Mesendoderm (in vitro differentiated cells): ENCODE data around the gene CACFD1.
A peak's percentile ranks its signal among the peaks of the same experiment; 100 is the strongest.

Experiments used
- DNase-seq: peaks from one replicate; pipeline ENCODE4 v3.0.0; 2013
- H2AK5ac ChIP-seq: 2 replicates; pipeline ENCODE4 v1.6.1; 2013; ENCODE audit warnings: low read length, inconsistent platforms
- H2BK120ac ChIP-seq: 2 replicates; pipeline ENCODE4 v1.6.1; 2013; ENCODE audit warnings: low read depth, mild to moderate bottlenecking, low read length, moderate library complexity, mixed read lengths
- H2BK15ac ChIP-seq: replicated peaks from 2 replicates; pipeline ENCODE4 v1.6.1; 2013; ENCODE audit warnings: low read depth, mild to moderate bottlenecking, moderate library complexity
- H2BK5ac ChIP-seq: 2 replicates; pipeline ENCODE4 v1.6.1; 2013; ENCODE audit warnings: low read length, inconsistent platforms
- H3K18ac ChIP-seq: 2 replicates; pipeline ENCODE4 v1.6.1; 2013; ENCODE audit warnings: mild to moderate bottlenecking, low read length, mixed read lengths
- H3K23ac ChIP-seq: one replicate; pipeline ENCODE4 v1.6.1; 2013; ENCODE audit warnings: low read length
- H3K27ac ChIP-seq: 2 replicates; pipeline ENCODE4 v1.5.1; 2013; ENCODE audit warnings: low read depth, mild to moderate bottlenecking, inconsistent platforms, low read length, moderate library complexity
- H3K27me3 ChIP-seq: 2 replicates; pipeline ENCODE4 v1.6.1; 2013; ENCODE audit warnings: low read length, control low read depth, mild to moderate bottlenecking, inconsistent platforms; ENCODE audit not compliant: insufficient read depth, poor library complexity
- H3K36me3 ChIP-seq: 2 replicates; pipeline ENCODE4 v1.6.1; 2013; ENCODE audit warnings: low read length, inconsistent platforms; ENCODE audit not compliant: control insufficient read depth, insufficient read depth
- H3K4ac ChIP-seq: one replicate; pipeline ENCODE4 v1.6.1; 2013; ENCODE audit warnings: low read depth, mild to moderate bottlenecking, low read length, moderate library complexity
- H3K4me1 ChIP-seq: 2 replicates; pipeline ENCODE4 v1.6.1; 2013; ENCODE audit warnings: low read depth, low read length, inconsistent platforms; ENCODE audit not compliant: control insufficient read depth
- H3K4me2 ChIP-seq: 2 replicates; pipeline ENCODE4 v1.6.1; 2013; ENCODE audit warnings: low read length
- H3K4me3 ChIP-seq: 2 replicates; pipeline ENCODE4 v1.5.1; 2013; ENCODE audit warnings: mild to moderate bottlenecking, low read length
- H3K56ac ChIP-seq: one replicate; pipeline ENCODE4 v1.6.1; 2013; ENCODE audit warnings: low read length
- H3K79me1 ChIP-seq: 2 replicates; pipeline ENCODE4 v1.6.1; 2013; ENCODE audit warnings: low read length, inconsistent platforms
- H3K79me2 ChIP-seq: 2 replicates; pipeline ENCODE4 v1.6.1; 2013; ENCODE audit warnings: mild to moderate bottlenecking, low read length; ENCODE audit not compliant: control insufficient read depth, insufficient read depth
- H3K9ac ChIP-seq: 2 replicates; pipeline ENCODE4 v1.6.1; 2013; ENCODE audit warnings: low read length, inconsistent platforms
- H4K5ac ChIP-seq: one replicate; pipeline ENCODE4 v1.6.1; 2013; ENCODE audit warnings: low read length
- H4K8ac ChIP-seq: one replicate; pipeline ENCODE4 v1.6.1; 2013; ENCODE audit warnings: low read depth, mild to moderate bottlenecking, control low read depth, low read length, moderate library complexity
- whole genome bisulfite sequencing: extraction: QIAGEN DNeasy Blood & Tissue Kit; methylation state at CpG from one replicate; pipeline ENCODE4 v1.1.7; 2013; ENCODE audit warnings: low lambda C conversion rate, missing lambda C conversion rate; ENCODE audit not compliant: insufficient coverage; ENCODE audit errors: extremely low coverage; 5-methylcytosine and 5-hydroxymethylcytosine counted together

CACFD1 gene

GRCh38 chr9:133510926-133511505 lies 51.2 kb downstream of the CACFD1 start:
- H3K23ac ChIP-seq, result no peak overlapping the region
- no CpG with 5 or more reads among the region's 27 CpGs for WGBS
- no peak overlapping the region for H3K27ac ChIP-seq
- H2BK15ac ChIP-seq, result no peak overlapping the region
- no peaks in the 10 kb centered on the region for H3K27me3 ChIP-seq
- H4K8ac ChIP-seq, result no peak overlapping the region
- no peaks in the 10 kb centered on the region for H3K79me1 ChIP-seq
- H3K79me2 ChIP-seq, result no peaks in the 10 kb centered on the region
- no peak overlapping the region for H2AK5ac ChIP-seq
- no peak overlapping the region for H3K4ac ChIP-seq
- no peak for DNase-seq
- no peak overlapping the region for H3K9ac ChIP-seq
- H3K56ac ChIP-seq, result no peak overlapping the region
- H3K18ac ChIP-seq, result no peak overlapping the region
- H2BK120ac ChIP-seq, result no peak overlapping the region
- H2BK5ac ChIP-seq, result no peak overlapping the region
- H4K5ac ChIP-seq, result no peak overlapping the region
- H3K4me1 ChIP-seq, result peaks cover 7% of the 10 kb centered on the region
- H3K4me3 ChIP-seq, result no peak overlapping the region
- H3K4me2 ChIP-seq, result no peak overlapping the region
- no peaks in the 10 kb centered on the region for H3K36me3 ChIP-seq

- no peak overlapping the region for H2AK5ac ChIP-seq
- no peak overlapping the region for H2BK5ac ChIP-seq
- H3K4me3 ChIP-seq, result no peak overlapping the region
- H2BK120ac ChIP-seq, result no peak overlapping the region
- H3K27me3 ChIP-seq, result no peaks in the 10 kb centered on the region
- 100% methylated on average over 2 of the region's 10 CpGs for WGBS
- H3K4ac ChIP-seq, result no peak overlapping the region
- no peaks in the 10 kb centered on the region for H3K36me3 ChIP-seq
- no peak overlapping the region for H3K18ac ChIP-seq
- no peak overlapping the region for H3K27ac ChIP-seq
- no peak overlapping the region for H3K4me2 ChIP-seq
- no peak overlapping the region for H3K56ac ChIP-seq
- H4K5ac ChIP-seq, result no peak overlapping the region
- peaks cover 7% of the 10 kb centered on the region for H3K4me1 ChIP-seq
- no peaks in the 10 kb centered on the region for H3K79me2 ChIP-seq
- no peak overlapping the region for H3K9ac ChIP-seq
- DNase-seq, result no peak
- H3K79me1 ChIP-seq, result no peaks in the 10 kb centered on the region
- no peak overlapping the region for H3K23ac ChIP-seq
- H2BK15ac ChIP-seq, result no peak overlapping the region
- no peak overlapping the region for H4K8ac ChIP-seq
These were observed 51.8 kb downstream of the CACFD1 start for GRCh38 chr9:133511607-133512006.

- Histone ChIP-seq H3K36me3 (no peaks in the 10 kb centered on the region), H3K23ac (no peak overlapping the region), H3K18ac (no peak overlapping the region), H2BK120ac (no peak overlapping the region), H3K4me2 (no peak overlapping the region), H3K4me1 (peaks cover 7% of the 10 kb centered on the region), H3K79me2 (no peaks in the 10 kb centered on the region), H4K5ac (no peak overlapping the region), H3K56ac (no peak overlapping the region), H3K4ac (no peak overlapping the region), H2AK5ac (no peak overlapping the region), H3K9ac (no peak overlapping the region), H3K27ac (no peak overlapping the region), H3K27me3 (no peaks in the 10 kb centered on the region), H2BK15ac (no peak overlapping the region), H4K8ac (no peak overlapping the region), H3K4me3 (no peak overlapping the region), H3K79me1 (no peaks in the 10 kb centered on the region), H2BK5ac (no peak overlapping the region)
- DNase-seq, result no peak
- no CpG with 5 or more reads among the region's 19 CpGs for WGBS
These were observed 52.8 kb downstream of the CACFD1 start for GRCh38 chr9:133512253-133513213.

GRCh38 chr9:133513214-133514100 lies 53.7 kb downstream of the CACFD1 start:
- no CpG with 5 or more reads among the region's 28 CpGs for WGBS
- H3K27ac ChIP-seq, result no peak overlapping the region

DNA sequence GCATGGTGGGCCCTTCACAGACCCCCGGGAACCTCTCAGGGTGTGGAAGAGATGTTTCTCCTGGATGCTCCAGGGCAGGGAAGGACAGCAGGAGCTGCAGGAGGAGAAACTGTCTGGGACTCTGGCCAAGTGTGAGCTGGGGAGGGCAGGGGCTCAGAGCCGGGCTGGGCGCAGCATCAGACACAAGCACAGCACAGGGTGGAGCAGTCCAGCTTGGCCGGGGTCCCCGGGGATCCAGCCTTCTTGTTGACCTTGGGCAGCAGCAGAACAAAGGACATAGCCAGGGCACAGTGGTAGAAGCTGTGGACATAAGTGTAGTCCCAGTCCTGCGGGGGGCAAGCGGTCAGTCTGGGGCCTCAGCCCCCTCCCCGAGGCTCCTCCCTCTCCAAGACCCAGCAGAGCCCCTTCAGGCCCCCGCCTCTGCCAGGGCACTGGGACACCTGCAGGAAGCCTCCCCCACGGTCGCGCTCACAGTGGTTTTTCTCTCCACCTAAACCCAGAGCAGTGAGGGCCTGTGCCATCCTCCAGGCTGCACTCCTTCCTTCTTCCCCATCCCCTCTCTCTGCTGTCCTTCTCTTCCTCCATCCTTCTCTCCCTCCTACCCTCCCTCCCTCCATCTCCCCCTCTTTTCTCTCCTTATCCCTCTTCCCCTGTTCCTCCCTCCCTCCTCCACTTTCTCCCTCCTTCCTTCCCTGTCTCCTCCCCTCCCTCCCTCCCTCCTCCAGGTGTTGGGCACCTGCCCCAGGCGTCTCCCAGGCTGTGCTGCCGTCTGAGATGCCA lies 54.9 kb downstream of the CACFD1 start:
- no peaks in the 10 kb centered on the region for H3K27me3 ChIP-seq
- H3K79me1 ChIP-seq, result no peaks in the 10 kb centered on the region
- H2AK5ac ChIP-seq, result no peak overlapping the region
- no peak overlapping the region for H2BK15ac ChIP-seq
- no peak overlapping the region for H2BK5ac ChIP-seq
- H3K4me1 ChIP-seq, result peaks cover 3% of the 10 kb centered on the region
- WGBS, result no CpG with 5 or more reads among the region's 14 CpGs
- H3K79me2 ChIP-seq, result no peaks in the 10 kb centered on the region
- H3K23ac ChIP-seq, result no peak overlapping the region
- no peak overlapping the region for H3K4me2 ChIP-seq
- H4K5ac ChIP-seq, result no peak overlapping the region
- H3K4me3 ChIP-seq, result no peak overlapping the region
- no peak overlapping the region for H3K9ac ChIP-seq
- no peak for DNase-seq
- H3K4ac ChIP-seq, result no peak overlapping the region
- no peak overlapping the region for H3K56ac ChIP-seq
- no peak overlapping the region for H3K27ac ChIP-seq
- H3K18ac ChIP-seq, result no peak overlapping the region
- H2BK120ac ChIP-seq, result no peak overlapping the region
- H3K36me3 ChIP-seq, result no peaks in the 10 kb centered on the region
- no peak overlapping the region for H4K8ac ChIP-seq

More at GRCh38 chr9:133513214-133514100, 53.7 kb downstream of the CACFD1 start:
- Histone ChIP-seq H3K9ac (no peak overlapping the region), H3K56ac (peak overlapping the region; percentile 25), H3K27me3 (no peaks in the 10 kb centered on the region), H3K4me2 (no peak overlapping the region), H3K23ac (no peak overlapping the region), H4K5ac (no peak overlapping the region), H3K79me2 (no peaks in the 10 kb centered on the region), H2AK5ac (no peak overlapping the region), H4K8ac (no peak overlapping the region), H2BK5ac (no peak overlapping the region), H3K4me1 (peaks cover 7% of the 10 kb centered on the region), H3K4me3 (no peak overlapping the region), H2BK15ac (no peak overlapping the region), H3K36me3 (no peaks in the 10 kb centered on the region), H3K79me1 (no peaks in the 10 kb centered on the region), H3K18ac (no peak overlapping the region), H3K4ac (no peak overlapping the region), H2BK120ac (no peak overlapping the region)
- DNase-seq, result no peak
